Measurements from ENCODE around the gene DCTN1. TPM values are rescaled to one million over a fixed set of nuclear protein-coding genes. Genes with fewer than 3 reads are reported as not detected.

Gene DCTN1
- total and polyA plus RNA-seq, 2 donors from 2014 or later: 134 to 191 TPM

DNA sequence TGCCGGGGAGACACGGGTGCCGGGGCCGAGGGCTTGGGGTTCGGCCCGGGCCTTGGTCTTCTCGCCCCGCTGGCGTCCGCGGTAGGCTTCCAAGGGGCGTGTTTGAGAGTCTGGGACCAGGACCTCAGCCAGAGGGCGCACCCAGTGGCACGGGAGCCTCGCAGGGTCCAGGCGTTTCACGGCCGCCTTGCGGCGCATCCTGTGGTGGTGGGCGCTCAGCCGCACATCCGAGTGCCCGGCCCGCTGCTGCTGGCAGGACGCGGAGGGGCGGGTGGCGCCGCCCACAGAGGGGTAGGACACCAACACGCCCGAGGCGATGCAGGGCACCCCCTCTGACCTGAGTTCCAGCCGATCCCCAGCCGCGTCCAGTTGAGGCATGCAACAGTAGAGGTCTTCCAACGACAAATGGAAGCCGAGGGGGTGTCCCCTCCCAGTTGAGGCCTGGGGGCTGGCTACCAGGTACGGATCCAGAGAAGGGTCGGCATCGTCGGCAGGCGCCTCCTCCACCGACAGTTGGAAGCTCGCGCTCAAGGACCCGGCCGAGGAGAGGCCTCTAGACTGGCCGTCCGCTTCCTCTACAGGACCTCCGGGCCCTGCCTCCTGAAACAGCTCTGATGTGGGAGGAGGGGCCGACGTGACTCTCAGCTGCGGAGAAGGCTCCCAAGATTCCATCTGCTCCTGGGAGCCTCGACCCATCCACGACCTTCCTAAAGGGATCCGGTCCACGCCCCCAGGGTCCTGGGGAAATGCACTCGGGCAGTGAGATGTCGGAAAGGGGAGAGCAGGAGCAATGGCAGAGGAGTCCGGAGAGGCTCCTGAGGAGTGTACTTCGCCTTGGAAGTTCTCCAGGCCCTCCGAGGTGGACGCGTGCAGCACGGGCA lies 35.0 kb upstream of the DCTN1 start:
- H3K27me3 ChIP-seq (ENCODE audit: control insufficient read depth, insufficient read depth, low read length): no peaks in the 10 kb centered on the region
- intact Hi-C loops (cut with DNase I): no loop called here
- DNase-seq (peak; percentile 72 to 85 (median 80)), FAIRE-seq (no peak)
- peaks cover 0 to 16% (median 4%) of the 10 kb centered on the region in 3 donors for H3K4me1 ChIP-seq (ENCODE audit: control insufficient read depth in 2 of 3, insufficient read depth in 2 of 3, low read depth in 1 of 3, low read length in 3 of 3)
- H3K4me3 ChIP-seq (ENCODE audit: low read length in 3 of 3): peak overlapping the region; percentile 7 to 71 (median 59)
- H3K9me3 ChIP-seq (ENCODE audit: control insufficient read depth in 2 of 3, insufficient read depth in 1 of 3, low read length in 3 of 3): no peaks in the 10 kb centered on the region
- peak overlapping the region; percentile 18 to 65 (median 45) for H3K9ac ChIP-seq (ENCODE audit: low read length in 3 of 3)
- TF ChIP-seq CTCF (IDR thresholded peaks at IDR 0.05; ENCODE audit: borderline replicate concordance, extremely low read depth, insufficient read depth): peak; percentile 12
- no peaks in the 10 kb centered on the region for H3K36me3 ChIP-seq (ENCODE audit: control insufficient read depth in 2 of 3, insufficient read depth in 3 of 3, low read length in 3 of 3)
- no peak overlapping the region for H3K27ac ChIP-seq (ENCODE audit: low read depth in 2 of 2, low read length in 2 of 2)

DNA sequence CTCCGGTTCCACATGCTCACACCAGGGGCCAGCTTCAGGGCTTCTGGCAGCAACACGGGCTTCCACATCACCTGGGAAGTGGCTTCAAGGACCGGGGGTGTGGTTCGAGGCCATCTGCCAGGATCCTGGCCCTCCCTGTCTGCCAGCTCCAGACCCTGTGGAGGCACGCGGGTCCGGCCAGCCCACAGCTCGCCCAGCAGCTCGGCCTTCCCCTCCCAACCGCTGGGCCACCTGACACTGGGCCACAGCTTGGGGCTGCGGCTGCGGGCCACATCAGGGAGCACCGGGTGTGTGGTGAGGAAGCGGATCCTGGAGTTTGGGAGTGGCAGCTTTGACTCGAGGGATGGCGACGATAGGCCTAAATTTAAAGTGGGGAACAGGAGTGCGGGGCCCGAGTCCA lies 34.3 kb upstream of the DCTN1 start:
- no peaks in the 10 kb centered on the region for H3K27me3 ChIP-seq (ENCODE audit: control insufficient read depth, insufficient read depth, low read length)
- peak overlapping the region in 2 of 3 donors; percentile 45 to 65 for H3K9ac ChIP-seq (ENCODE audit: low read length in 3 of 3)
- TF ChIP-seq CTCF (IDR thresholded peaks at IDR 0.05; ENCODE audit: borderline replicate concordance, extremely low read depth, insufficient read depth): no peak
- no peak overlapping the region for H3K27ac ChIP-seq (ENCODE audit: low read depth in 2 of 2, low read length in 2 of 2)
- no peaks in the 10 kb centered on the region for H3K9me3 ChIP-seq (ENCODE audit: control insufficient read depth in 2 of 3, insufficient read depth in 1 of 3, low read length in 3 of 3)
- peak overlapping the region; percentile 28 to 71 (median 59) for H3K4me3 ChIP-seq (ENCODE audit: low read length in 3 of 3)
- peak in 3 of 5 donors; percentile 34 to 76 (median 68) for DNase-seq
- no peaks in the 10 kb centered on the region for H3K36me3 ChIP-seq (ENCODE audit: control insufficient read depth in 2 of 3, insufficient read depth in 3 of 3, low read length in 3 of 3)
- no peak for FAIRE-seq
- peaks cover 0 to 16% (median 4%) of the 10 kb centered on the region in 3 donors for H3K4me1 ChIP-seq (ENCODE audit: control insufficient read depth in 2 of 3, insufficient read depth in 2 of 3, low read depth in 1 of 3, low read length in 3 of 3)
- intact Hi-C loops (cut with DNase I): no loop called here

DNA sequence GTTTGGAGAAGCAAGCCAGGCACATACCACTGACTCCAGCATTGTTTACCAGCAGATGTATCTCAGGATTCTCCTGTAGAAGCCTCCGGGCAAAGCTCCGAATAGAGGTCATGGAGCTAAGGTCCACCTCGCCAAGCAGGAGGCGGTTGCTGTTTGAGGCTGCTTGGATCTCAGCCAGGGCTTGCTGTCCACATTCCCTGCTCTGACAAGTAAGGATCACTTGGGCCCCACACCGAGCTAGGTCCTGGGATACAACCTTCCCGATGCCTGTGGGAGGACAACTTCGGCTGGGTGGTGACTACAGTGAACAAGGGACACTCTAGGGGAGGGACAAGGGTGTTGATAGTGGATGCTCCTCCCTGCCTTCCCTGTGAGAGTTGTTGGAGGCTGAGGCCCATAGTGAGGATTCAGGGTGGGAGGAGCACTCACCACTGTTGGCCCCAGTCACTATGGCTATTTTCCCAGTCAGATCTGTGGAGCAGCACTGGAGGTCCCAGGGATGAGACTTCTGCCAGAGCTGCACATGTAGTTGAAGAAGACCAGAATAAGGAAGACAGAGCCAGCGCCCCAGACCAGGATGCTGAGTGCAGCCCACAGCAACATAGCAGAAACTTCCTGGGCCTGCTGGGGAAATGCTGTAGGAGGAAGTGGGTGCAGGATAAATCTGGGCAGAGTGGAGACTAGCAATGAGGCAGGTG lies 33.0 kb upstream of the DCTN1 start:
- no peaks in the 10 kb centered on the region for H3K9me3 ChIP-seq (ENCODE audit: control insufficient read depth in 2 of 3, insufficient read depth in 1 of 3, low read length in 3 of 3)
- TF ChIP-seq CTCF (IDR thresholded peaks at IDR 0.05; ENCODE audit: borderline replicate concordance, extremely low read depth, insufficient read depth): no peak
- no peak for FAIRE-seq
- H3K4me3 ChIP-seq (ENCODE audit: low read length in 3 of 3): no peak overlapping the region
- H3K27ac ChIP-seq (ENCODE audit: low read depth in 2 of 2, low read length in 2 of 2): no peak overlapping the region
- peaks cover 0 to 16% (median 4%) of the 10 kb centered on the region in 3 donors for H3K4me1 ChIP-seq (ENCODE audit: control insufficient read depth in 2 of 3, insufficient read depth in 2 of 3, low read depth in 1 of 3, low read length in 3 of 3)
- H3K9ac ChIP-seq (ENCODE audit: low read length in 3 of 3): no peak overlapping the region
- H3K36me3 ChIP-seq (ENCODE audit: control insufficient read depth in 2 of 3, insufficient read depth in 3 of 3, low read length in 3 of 3): no peaks in the 10 kb centered on the region
- intact Hi-C loops (cut with DNase I): no loop called here
- no peaks in the 10 kb centered on the region for H3K27me3 ChIP-seq (ENCODE audit: control insufficient read depth, insufficient read depth, low read length)
- peak in 1 of 5 donors; percentile 45 for DNase-seq
